D721Med (cell line): ENCODE results near the gene FAM185A.

Source experiments
- DNase-seq: peaks from one replicate; pipeline ENCODE4 v3.0.0; 2011; ENCODE audit warnings: low spot score; ENCODE audit not compliant: insufficient read length
- FAIRE-seq: peaks from 2 replicates; lab custom pipeline; 2011; peaks lifted over from hg19 to GRCh38; lab: Jason Lieb, UNC
- CTCF ChIP-seq: IDR thresholded peaks from 2 replicates; pipeline ENCODE4 v1.5.1; 2012; ENCODE audit warnings: mild to moderate bottlenecking, control low read depth; ENCODE audit not compliant: insufficient read depth; ENCODE audit errors: missing control alignments

Gene FAM185A

GRCh38 chr7:102840404-102840803 is 91.6 kb downstream of the FAM185A start:
- no peak for FAIRE-seq
- no peak for DNase-seq
- no peak for TF ChIP-seq CTCF

- no peak for DNase-seq
- TF ChIP-seq CTCF = no peak
- FAIRE-seq = no peak
These were observed 92.5 kb downstream of the FAM185A start for GRCh38 chr7:102841290-102841689.

GRCh38 chr7:102842284-102842683 is 93.5 kb downstream of the FAM185A start:
- TF ChIP-seq CTCF = no peak
- DNase-seq = no peak
- no peak for FAIRE-seq

GRCh38 chr7:102843850-102844249 is 95.1 kb downstream of the FAM185A start:
- no peak for TF ChIP-seq CTCF
- DNase-seq (no peak), FAIRE-seq (no peak)

GRCh38 chr7:102845346-102845745 is 96.5 kb downstream of the FAM185A start:
- no peak for FAIRE-seq
- TF ChIP-seq CTCF = no peak

GRCh38 chr7:102849079-102849478 is 100.3 kb downstream of the FAM185A start:
- no peak for TF ChIP-seq CTCF
- no peak for FAIRE-seq
- no peak for DNase-seq

More at GRCh38 chr7:102845346-102845745, 96.5 kb downstream of the FAM185A start:
- no peak for DNase-seq

GRCh38 chr7:102849538-102849937 is 100.7 kb downstream of the FAM185A start:
- no peak for DNase-seq
- no peak for FAIRE-seq
- TF ChIP-seq CTCF = no peak
